IMR-90 (cell line): ENCODE results near the gene ARFGAP3. TPM values are rescaled to one million over a fixed set of nuclear protein-coding genes. Genes with fewer than 3 reads are reported as not detected.

ENCODE experiments used
- ATAC-seq: fragments of 200-7000 bp; cut with Tn5 transposase; 2 replicates; pipeline ENCODE4 v1.9.1; 2020; ENCODE audit warnings: low read depth, mild to moderate bottlenecking, moderate library complexity
- BruUV-seq: library from RNA; stranded (reverse); fragments of 400-500 nt; replicated peaks from 2 replicates; lab custom pipeline; 2021; lab: Mats Ljungman, UMichigan
- CTCF ChIA-PET: fragments of 300-600 bp; formaldehyde crosslinking; extraction: SDS; loops from one replicate; lab custom pipeline; 2021; ENCODE audit warnings: antibody characterized with exemption; lab: Yijun Ruan, JAX
- POLR2A ChIA-PET: fragments of 300-600 bp; sonication (Branson Sonifier 250); formaldehyde crosslinking; loops from one replicate; lab custom pipeline; 2022; ENCODE audit warnings: antibody characterized with exemption; ENCODE audit not compliant: unreplicated experiment; lab: Charles Lee
- DNase-seq: peaks from one replicate; pipeline ENCODE4 v3.0.0; 2013
- H2AFZ ChIP-seq: replicated peaks from 2 replicates; pipeline ENCODE3; 2013; ENCODE audit warnings: low read length, mild to moderate bottlenecking; ENCODE audit not compliant: poor library complexity
- H2AK5ac ChIP-seq: 2 replicates; pipeline ENCODE4 v1.6.1; 2013; ENCODE audit warnings: low read depth, low read length, inconsistent platforms
- H2AK9ac ChIP-seq: replicated peaks from 2 replicates; pipeline ENCODE3; 2013; ENCODE audit warnings: mild to moderate bottlenecking, low read depth, low read length, moderate library complexity; ENCODE audit not compliant: poor library complexity
- H2BK120ac ChIP-seq: 2 replicates; pipeline ENCODE4 v1.6.1; 2013; ENCODE audit warnings: low read depth, low read length, inconsistent platforms
- H2BK15ac ChIP-seq: 3 replicates; pipeline ENCODE4 v1.6.1; 2013; ENCODE audit warnings: low read depth, low read length, inconsistent platforms
- H2BK20ac ChIP-seq: 2 replicates; pipeline ENCODE4 v1.6.1; 2013; ENCODE audit warnings: low read depth, mild to moderate bottlenecking, inconsistent platforms, low read length, moderate library complexity
- H2BK5ac ChIP-seq: 2 replicates; pipeline ENCODE4 v1.6.1; 2013; ENCODE audit warnings: mild to moderate bottlenecking, low read depth, low read length, inconsistent platforms; ENCODE audit not compliant: poor library complexity, severe bottlenecking
- H3K14ac ChIP-seq: replicated peaks from 2 replicates; pipeline ENCODE4 v1.6.1; 2013; ENCODE audit warnings: low read depth, low read length, inconsistent platforms
- H3K18ac ChIP-seq: 2 replicates; pipeline ENCODE4 v1.6.1; 2013; ENCODE audit warnings: low read depth, low read length, control low read depth
- H3K23ac ChIP-seq: 2 replicates; pipeline ENCODE4 v1.6.1; 2013; ENCODE audit warnings: low read depth, low read length, inconsistent platforms
- H3K27ac ChIP-seq: 2 replicates; pipeline ENCODE4 v1.5.1; 2013; ENCODE audit warnings: mild to moderate bottlenecking, control low read depth, low read length; ENCODE audit not compliant: insufficient read depth
- H3K27me3 ChIP-seq: 2 replicates; pipeline ENCODE4 v1.6.1; 2013; ENCODE audit warnings: low read length; ENCODE audit not compliant: control insufficient read depth, insufficient read depth
- H3K36me3 ChIP-seq: 2 replicates; pipeline ENCODE4 v1.6.1; 2013; ENCODE audit warnings: low read length, mixed read lengths; ENCODE audit not compliant: control insufficient read depth, insufficient read depth
- H3K4ac ChIP-seq: 2 replicates; pipeline ENCODE4 v1.6.1; 2013; ENCODE audit warnings: low read depth, low read length, inconsistent platforms
- H3K4me1 ChIP-seq: 2 replicates; pipeline ENCODE4 v1.6.1; 2013; ENCODE audit warnings: low read length, mixed read lengths; ENCODE audit not compliant: control insufficient read depth, insufficient read depth
- H3K4me2 ChIP-seq: 2 replicates; pipeline ENCODE4 v1.6.1; 2013; ENCODE audit warnings: low read depth, mild to moderate bottlenecking, control low read depth, low read length, moderate library complexity
- H3K4me3 ChIP-seq: 2 replicates; pipeline ENCODE4 v1.5.1; 2013; ENCODE audit warnings: low read depth, mild to moderate bottlenecking, control low read depth, low read length, moderate library complexity; ENCODE audit not compliant: insufficient read depth
- H3K56ac ChIP-seq: 2 replicates; pipeline ENCODE4 v1.6.1; 2013; ENCODE audit warnings: low read length, inconsistent platforms; ENCODE audit not compliant: insufficient read depth; ENCODE audit errors: extremely low read depth
- H3K79me1 ChIP-seq, 2 experiments: 2 replicates each; pipeline ENCODE4 v1.6.1; 2013; ENCODE audit warnings: low read length in 2 of 2, inconsistent platforms in 1 of 2, low read depth in 1 of 2
- H3K9ac ChIP-seq: 2 replicates; pipeline ENCODE4 v1.6.1; 2013; ENCODE audit warnings: low read depth, low read length, control low read depth
- H3K9me1 ChIP-seq: 2 replicates; pipeline ENCODE4 v1.6.1; 2013; ENCODE audit warnings: low read length, inconsistent platforms; ENCODE audit not compliant: insufficient read depth
- H3K9me3 ChIP-seq: 2 replicates; pipeline ENCODE4 v1.6.1; 2013; ENCODE audit warnings: low read length; ENCODE audit not compliant: control insufficient read depth, insufficient read depth
- H4K20me1 ChIP-seq: 2 replicates; pipeline ENCODE4 v1.6.1; 2013; ENCODE audit warnings: low read length, inconsistent platforms; ENCODE audit not compliant: insufficient read depth
- H4K5ac ChIP-seq: 2 replicates; pipeline ENCODE4 v1.6.1; 2013; ENCODE audit warnings: mild to moderate bottlenecking, low read depth, low read length, control low read depth
- H4K8ac ChIP-seq, 2 experiments: 2 replicates each; pipeline ENCODE4 v1.6.1; 2013; ENCODE audit warnings: low read depth in 2 of 2, low read length in 2 of 2, control low read depth in 1 of 2, inconsistent platforms in 1 of 2
- H4K91ac ChIP-seq: 2 replicates; pipeline ENCODE4 v1.6.1; 2013; ENCODE audit warnings: low read depth, low read length, inconsistent platforms; ENCODE audit not compliant: insufficient read depth
- CEBPB ChIP-seq: IDR thresholded peaks from 2 replicates; pipeline ENCODE4 v1.6.1; 2012; ENCODE audit warnings: low read depth, low read length, improper control_type of control experiment
- FOS ChIP-seq: fragments of 150-350 bp; IDR thresholded peaks from 2 replicates; pipeline ENCODE4 v1.6.1; 2016; ENCODE audit warnings: low read depth, low read length
- USF2 ChIP-seq: fragments of 150-350 bp; IDR thresholded peaks from 2 replicates; pipeline ENCODE4 v1.6.1; 2017; ENCODE audit warnings: mild to moderate bottlenecking, antibody characterized with exemption, low read length, low read depth
- WGBS, 2 experiments: methylation state at CpG; one replicate each; pipeline versions ENCODE4 v1.1.5 to v1.1.7; 2013; ENCODE audit warnings: missing lambda C conversion rate in 2 of 2; ENCODE audit not compliant: insufficient read length in 1 of 2; ENCODE audit errors: extremely low coverage in 2 of 2; 5-methylcytosine and 5-hydroxymethylcytosine counted together
- dilution Hi-C: fragments of 300-500 bp; cut with HindIII; formaldehyde crosslinking; loops from one replicate; pipeline ENCODE4 v1.14.3; 2018; ENCODE audit warnings: low sequenced_read_pairs; ENCODE audit not compliant: unreplicated experiment
- in situ Hi-C: fragments of 300-500 bp; cut with MboI; formaldehyde crosslinking; loops from 3 replicates; pipeline ENCODE4 v1.14.3; 2019; ENCODE audit warnings: low sequenced_read_pairs, inconsistent platforms, mixed read lengths
- intact Hi-C: fragments of 100-400 bp; cut with micrococcal nuclease; formaldehyde crosslinking; loops from 2 replicates; pipeline ENCODE4 v1.10.0; 2022
- polyA plus RNA-seq, 3 experiments: library from polyadenylated mRNA; depleted of rRNA; stranded (reverse); fragments of >200 nt; gene quantifications; 2 replicates each; pipeline ENCODE4 v1.2.3, GENCODE V29; 2012; ENCODE audit warnings: low replicate concordance in 1 of 3
- total RNA-seq: library from RNA; depleted of rRNA; stranded (reverse); fragments of >200 nt; gene quantifications from 2 replicates; pipeline ENCODE4 v1.2.3, GENCODE V29; 2012
- TF ChIP-seq, protein P1 (sequence below): conservative IDR thresholded peaks from 2 replicates; pipeline ENCODE4 v1.5.1; 2012; ENCODE audit warnings: mild to moderate bottlenecking, low read depth, low read length, improper control_type of control experiment

The ARFGAP3 gene
- total and polyA plus RNA-seq, 2 of the 4 experiments (the other 2 are of a cell fraction) = 50.0 to 70.1 TPM

GRCh38 chr22:42863349-42863961 is 6.4 kb upstream of the ARFGAP3 start:
- ChIA-PET POLR2A (no interaction called here), CTCF (no interaction called here)
- H2AK9ac ChIP-seq = peak overlapping the region; percentile 67
- H3K4me1 ChIP-seq = peaks cover 6% of the 10 kb centered on the region; the same call in 1 of the 2 replicates
- 30% methylated on average over 3 of the region's 4 CpGs; no CpG with 5 or more reads in 1 of the 2 experiments for WGBS, 2 experiments
- no peak overlapping the region for H3K4me3 ChIP-seq
- peak overlapping the region in 1 of 2 experiments; percentile 93; a peak in 2 of 4 replicates for H4K8ac ChIP-seq
- H2BK5ac ChIP-seq = peak overlapping the region; percentile 91
- peak overlapping the region; percentile 92 for H2BK20ac ChIP-seq
- H2AFZ ChIP-seq = peak overlapping the region; percentile 79
- TF ChIP-seq, protein P1, sequence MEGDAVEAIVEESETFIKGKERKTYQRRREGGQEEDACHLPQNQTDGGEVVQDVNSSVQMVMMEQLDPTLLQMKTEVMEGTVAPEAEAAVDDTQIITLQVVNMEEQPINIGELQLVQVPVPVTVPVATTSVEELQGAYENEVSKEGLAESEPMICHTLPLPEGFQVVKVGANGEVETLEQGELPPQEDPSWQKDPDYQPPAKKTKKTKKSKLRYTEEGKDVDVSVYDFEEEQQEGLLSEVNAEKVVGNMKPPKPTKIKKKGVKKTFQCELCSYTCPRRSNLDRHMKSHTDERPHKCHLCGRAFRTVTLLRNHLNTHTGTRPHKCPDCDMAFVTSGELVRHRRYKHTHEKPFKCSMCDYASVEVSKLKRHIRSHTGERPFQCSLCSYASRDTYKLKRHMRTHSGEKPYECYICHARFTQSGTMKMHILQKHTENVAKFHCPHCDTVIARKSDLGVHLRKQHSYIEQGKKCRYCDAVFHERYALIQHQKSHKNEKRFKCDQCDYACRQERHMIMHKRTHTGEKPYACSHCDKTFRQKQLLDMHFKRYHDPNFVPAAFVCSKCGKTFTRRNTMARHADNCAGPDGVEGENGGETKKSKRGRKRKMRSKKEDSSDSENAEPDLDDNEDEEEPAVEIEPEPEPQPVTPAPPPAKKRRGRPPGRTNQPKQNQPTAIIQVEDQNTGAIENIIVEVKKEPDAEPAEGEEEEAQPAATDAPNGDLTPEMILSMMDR = no peak
- TF ChIP-seq CEBPB (peak; percentile 31; the same call in 1 of the 2 replicates), USF2 (peak; percentile 31; the same call in 1 of the 2 replicates), FOS (peak; percentile 77)
- H3K36me3 ChIP-seq = no peaks in the 10 kb centered on the region
- in situ Hi-C loops = no loop called here
- H2BK120ac ChIP-seq = peak overlapping the region; percentile 79
- ATAC-seq = peak; percentile 45; the same call in 1 of the 2 replicates
- H3K18ac ChIP-seq = peak overlapping the region; percentile 81; the same call in 1 of the 2 replicates
- no peaks in the 10 kb centered on the region for H3K9me3 ChIP-seq
- H3K56ac ChIP-seq = no peak overlapping the region
- H2BK15ac ChIP-seq = peak overlapping the region; percentile 63
- DNase-seq = peak; percentile 88
- peaks cover 3 to 9% of the 10 kb centered on the region in 2 experiments; a peak in 2 of 4 replicates for H3K79me1 ChIP-seq
- no peak overlapping the region for H4K5ac ChIP-seq
- no peaks in the 10 kb centered on the region for H3K27me3 ChIP-seq
- dilution Hi-C loops = no loop called here
- H3K27ac ChIP-seq = 0 out of 2 replicates have a peak overlapping the region, but pooled peaks have one; percentile 19
- H3K9ac ChIP-seq = no peak overlapping the region
- H4K20me1 ChIP-seq = peaks cover 8% of the 10 kb centered on the region; the same call in 1 of the 2 replicates
- 0 out of 2 replicates have a peak, but pooled peaks cover 2% of the 10 kb centered on the region for H3K9me1 ChIP-seq
- peak overlapping the region; percentile 95; the same call in 1 of the 2 replicates for H3K23ac ChIP-seq
- 0 out of 2 replicates have a peak overlapping the region, but pooled peaks have one; percentile 38 for H4K91ac ChIP-seq
- H3K4me2 ChIP-seq = peak overlapping the region; percentile 83
- BruUV-seq = no TSS peak
- H2AK5ac ChIP-seq = peak overlapping the region; percentile 41
- peak overlapping the region; percentile 81 for H3K4ac ChIP-seq
- intact Hi-C loops = no loop called here
- peak overlapping the region; percentile 77 for H3K14ac ChIP-seq
